A673 (cell line): ENCODE data around the gene TUBA3D. TPM values are rescaled to one million over a fixed set of nuclear protein-coding genes. Genes with fewer than 3 reads are reported as not detected.
"Not testable (repeated sequence)": the region's sequence is repeated elsewhere in the genome, so short reads cannot be mapped to it uniquely, and the experiment has no call there.

ENCODE experiments used
- BruUV-seq: library from RNA; stranded (reverse); fragments of 400-500 nt; replicated peaks from 2 replicates; lab custom pipeline; 2021; lab: Mats Ljungman, UMichigan
- CTCF ChIA-PET: fragments of 300-600 bp; sonication (Branson Sonifier 250); formaldehyde crosslinking; loops from one replicate; lab custom pipeline; 2022; ENCODE audit warnings: antibody characterized with exemption; lab: Charles Lee
- POLR2A ChIA-PET: fragments of 300-600 bp; sonication (Branson Sonifier 250); formaldehyde crosslinking; loops from one replicate; lab custom pipeline; 2022; ENCODE audit warnings: antibody characterized with exemption; ENCODE audit not compliant: low non-redundant PET; lab: Charles Lee
- DNase-seq: peaks from one replicate; pipeline ENCODE4 v3.0.0-alpha.2; 2015; ENCODE audit warnings: low spot score
- H3K27ac ChIP-seq: fragments of 200-600 bp; sonication (generic); 2 replicates; pipeline ENCODE4 v1.5.1; 2016; ENCODE audit warnings: mixed run types, low read depth, mild to moderate bottlenecking, mixed read lengths, antibody characterized with exemption, low read length; ENCODE audit not compliant: poor library complexity, severe bottlenecking
- H3K27me3 ChIP-seq: fragments of 200-600 bp; sonication (generic); replicated peaks from 2 replicates; pipeline ENCODE4 v1.6.1; 2017; ENCODE audit warnings: mixed run types, low read depth, mild to moderate bottlenecking, mixed read lengths, antibody characterized with exemption, low read length; ENCODE audit not compliant: insufficient read depth, poor library complexity
- H3K36me3 ChIP-seq: fragments of 200-600 bp; sonication (generic); 2 replicates; pipeline ENCODE4 v1.6.1; 2016; ENCODE audit warnings: mixed run types, mild to moderate bottlenecking, mixed read lengths, antibody characterized with exemption, low read length; ENCODE audit not compliant: insufficient read depth, poor library complexity, severe bottlenecking
- H3K4me1 ChIP-seq: fragments of 200-600 bp; sonication (generic); 2 replicates; pipeline ENCODE4 v1.6.1; 2017; ENCODE audit warnings: mixed run types, mild to moderate bottlenecking, mixed read lengths, antibody characterized with exemption, low read length; ENCODE audit not compliant: insufficient read depth, poor library complexity, severe bottlenecking
- H3K4me3 ChIP-seq: fragments of 200-600 bp; sonication (generic); 2 replicates; pipeline ENCODE4 v1.5.1; 2016; ENCODE audit warnings: low read depth, mixed run types, mild to moderate bottlenecking, mixed read lengths, low read length; ENCODE audit not compliant: poor library complexity, severe bottlenecking
- H3K9me3 ChIP-seq: fragments of 200-600 bp; sonication (generic); 2 replicates; pipeline ENCODE4 v1.6.1; 2016; ENCODE audit warnings: mixed run types, low read depth, mild to moderate bottlenecking, mixed read lengths, antibody characterized with exemption, low read length; ENCODE audit not compliant: poor library complexity, severe bottlenecking
- intact Hi-C: fragments of 100-400 bp; cut with micrococcal nuclease; formaldehyde crosslinking; loops from one replicate; pipeline ENCODE4 v1.10.0; 2022; ENCODE audit not compliant: unreplicated experiment
- microRNA-seq: library from miRNA; unstranded; fragments of <30 nt; microRNA quantifications from one replicate; pipeline ENCODE4 v1.2.0, GENCODE V29; 2021
- total RNA-seq: library from RNA; stranded (reverse); gene quantifications from 2 replicates; pipeline ENCODE4 v1.2.3, GENCODE V29; 2021

The TUBA3D gene
- total RNA-seq, 1 experiment from 2014 or later, result not detected

DNA sequence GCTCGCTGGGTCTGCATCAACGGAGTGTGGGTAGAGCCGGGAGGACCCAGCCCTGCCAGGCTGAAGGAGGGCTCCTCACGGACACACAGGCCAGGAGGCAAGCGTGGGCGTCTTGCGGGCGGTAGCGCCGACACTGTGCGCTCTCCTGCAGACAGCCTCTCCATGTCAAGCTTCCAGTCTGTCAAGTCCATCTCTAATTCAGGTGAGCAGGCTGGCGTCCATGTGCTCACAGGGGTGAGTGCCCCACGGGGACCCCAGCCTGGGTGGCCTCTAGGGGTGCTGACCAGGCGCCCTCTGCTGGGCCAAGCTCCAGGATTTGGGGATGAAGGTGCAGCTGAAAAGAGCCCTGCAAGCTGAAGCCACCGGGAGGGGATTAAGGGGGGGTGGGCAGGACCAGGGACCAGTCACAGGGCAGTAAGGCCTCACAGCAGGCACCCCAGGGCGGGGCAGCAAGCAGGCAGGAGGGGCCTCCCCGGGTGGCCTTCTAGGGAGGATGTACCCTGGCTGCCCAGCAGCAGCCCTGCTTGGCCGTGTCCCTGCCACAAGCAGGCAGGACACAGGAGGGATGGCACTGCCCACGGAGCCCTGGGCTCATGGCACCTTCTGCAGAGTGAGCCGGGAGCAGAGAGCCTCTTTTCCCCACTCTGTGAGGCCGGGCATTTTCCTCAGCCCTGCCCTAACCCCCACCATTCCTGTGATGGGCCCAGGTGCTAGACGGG, 54.9 kb downstream of the TUBA3D start:
- H3K4me3 ChIP-seq, intact Hi-C loops, H3K27ac ChIP-seq, H3K36me3 ChIP-seq, H3K9me3 ChIP-seq, POLR2A ChIA-PET, CTCF ChIA-PET, H3K4me1 ChIP-seq, H3K27me3 ChIP-seq, BruUV-seq, DNase-seq: not testable (repeated sequence)

DNA sequence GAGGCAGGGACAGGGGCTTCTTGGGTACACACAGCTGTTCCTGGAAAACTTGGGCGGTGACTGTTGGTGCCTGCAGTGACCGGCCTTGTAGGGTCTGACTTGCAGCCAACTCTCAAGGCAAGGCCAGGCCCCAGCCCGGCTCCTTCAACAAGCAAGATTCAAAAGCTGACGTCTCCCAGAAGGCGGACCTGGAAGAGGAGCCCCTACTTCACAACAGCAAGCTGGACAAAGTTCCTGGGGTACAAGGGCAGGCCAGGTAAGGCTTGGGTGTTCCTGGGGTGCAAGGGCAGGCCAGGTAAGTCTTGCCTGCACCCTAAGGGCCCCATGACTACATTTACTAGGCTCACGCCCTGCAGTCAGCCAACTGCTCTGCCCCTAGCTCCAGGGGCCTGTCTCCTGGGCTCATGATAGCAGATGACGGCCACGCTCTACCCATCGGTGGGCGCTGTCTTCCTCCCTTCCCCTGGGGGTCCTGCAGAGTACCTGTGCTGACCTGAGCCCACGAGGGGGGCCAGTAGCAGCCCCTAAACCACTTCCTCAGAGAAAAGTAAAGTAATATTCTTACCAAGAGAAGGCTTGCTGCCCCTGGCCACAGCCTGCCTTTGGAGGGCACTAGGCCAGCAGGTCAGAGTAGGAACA, 55.7 kb downstream of the TUBA3D start:
- CTCF ChIA-PET, H3K27me3 ChIP-seq, BruUV-seq, H3K36me3 ChIP-seq, H3K9me3 ChIP-seq, POLR2A ChIA-PET, intact Hi-C loops, H3K27ac ChIP-seq, DNase-seq, H3K4me3 ChIP-seq, H3K4me1 ChIP-seq: not testable (repeated sequence)

Small RNAs within 50 kb of the gene (microRNA-seq; reads per million reads assigned to microRNA genes)
- not detected for gene MIR4784

Other genes with a start within 250 kb of the TUBA3D start
- not detected in 2 replicates for gene RAB6D, start 112.0 kb upstream of the TUBA3D start, total RNA-seq
- gene MZT2A, start 16.3 kb downstream of the TUBA3D start, total RNA-seq, result 126 and 149 TPM in 2 replicates
- 7.0 and 11.0 TPM in 2 replicates for gene CCDC74A, start 51.8 kb downstream of the TUBA3D start, total RNA-seq